HG02973 (cell line): Measurements from ENCODE around the gene MAB21L3.

Experiments
- ATAC-seq: cut with Tn5 transposase; IDR thresholded peaks from one replicate; pipeline ENCODE4 v1.9.1; 2021; ENCODE audit warnings: moderate library complexity; ENCODE audit not compliant: unreplicated experiment

MAB21L3 gene

DNA sequence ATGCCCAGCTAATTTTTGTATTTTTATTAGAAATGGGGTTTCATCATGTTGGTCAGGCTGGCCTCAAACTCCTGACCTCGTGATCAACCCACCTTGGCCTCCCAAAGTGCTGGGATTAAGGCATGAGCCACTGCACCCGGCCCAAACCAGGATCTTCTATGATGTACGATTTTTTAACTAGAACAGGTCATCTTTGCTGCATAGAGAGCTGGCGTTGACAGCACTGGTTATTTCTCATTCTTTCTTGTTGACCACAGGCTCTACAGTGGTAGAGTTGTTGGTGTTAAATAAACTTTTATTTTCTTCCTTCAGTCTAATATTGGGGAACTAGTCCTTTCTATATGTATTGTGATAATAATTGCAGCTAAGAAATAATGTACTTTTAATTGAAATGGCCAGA, 3.8 kb upstream of the MAB21L3 start:
- ATAC-seq, result no peak

- no peak for ATAC-seq
Measured at GRCh38 chr1:116111524-116112021, 374 bp downstream of the MAB21L3 start.

DNA sequence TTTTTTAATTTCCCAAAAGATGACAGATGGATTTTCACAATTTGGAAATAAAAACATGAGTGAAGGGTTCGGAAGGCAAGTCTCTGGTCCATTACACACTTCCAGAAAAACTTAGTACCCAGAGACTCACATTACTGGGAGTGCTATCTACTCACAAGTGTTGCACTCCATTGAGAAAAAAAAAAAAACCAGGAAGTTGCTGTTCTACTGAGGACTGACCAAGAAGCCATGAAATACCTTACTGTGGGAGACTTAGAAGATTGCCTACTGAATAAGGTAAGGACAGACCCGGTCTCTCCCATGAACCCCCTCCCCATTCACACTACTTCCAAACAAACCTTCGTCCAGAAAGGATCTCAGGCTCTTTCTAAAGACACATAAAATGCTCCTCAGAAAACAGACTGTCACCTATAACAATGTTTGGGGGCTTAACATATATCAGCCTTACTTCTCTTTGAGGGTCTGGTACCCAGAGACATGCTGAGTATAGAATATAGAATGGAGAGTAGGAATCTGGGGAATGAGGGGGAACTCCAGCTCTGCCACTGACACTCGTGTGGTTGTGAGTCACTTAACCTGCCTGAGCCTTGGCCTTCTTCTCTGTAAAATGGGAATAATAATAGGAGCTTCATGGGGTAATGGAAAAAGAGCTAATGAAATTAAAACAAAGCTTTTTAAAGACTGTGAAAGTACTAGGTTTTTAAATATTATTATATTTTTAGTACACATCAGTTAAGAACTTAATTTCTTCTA, 1.4 kb downstream of the MAB21L3 start:
- ATAC-seq, result no peak

DNA sequence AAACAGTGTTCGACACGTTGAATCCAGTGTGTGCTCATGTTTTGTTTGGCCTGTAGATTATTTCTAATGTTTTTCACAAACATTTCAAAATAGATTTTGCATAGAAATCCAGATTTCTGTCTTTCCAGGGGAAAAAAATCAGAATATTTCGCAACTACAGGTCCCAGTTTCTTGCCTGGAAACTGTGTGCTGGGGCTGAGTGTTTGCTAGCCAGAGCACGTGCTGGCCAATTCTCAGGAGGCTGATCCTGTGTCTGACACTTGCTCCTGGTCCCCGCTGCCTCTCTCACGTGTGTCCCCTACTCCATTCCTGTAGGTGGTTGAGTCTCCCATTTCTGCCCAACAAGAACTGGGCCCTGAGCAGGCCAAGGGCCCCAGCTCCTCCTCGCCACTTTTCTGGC, 2.4 kb downstream of the MAB21L3 start:
- ATAC-seq, result no peak

- ATAC-seq, result no peak
Measured at GRCh38 chr1:116115476-116116439, 4.6 kb downstream of the MAB21L3 start.

DNA sequence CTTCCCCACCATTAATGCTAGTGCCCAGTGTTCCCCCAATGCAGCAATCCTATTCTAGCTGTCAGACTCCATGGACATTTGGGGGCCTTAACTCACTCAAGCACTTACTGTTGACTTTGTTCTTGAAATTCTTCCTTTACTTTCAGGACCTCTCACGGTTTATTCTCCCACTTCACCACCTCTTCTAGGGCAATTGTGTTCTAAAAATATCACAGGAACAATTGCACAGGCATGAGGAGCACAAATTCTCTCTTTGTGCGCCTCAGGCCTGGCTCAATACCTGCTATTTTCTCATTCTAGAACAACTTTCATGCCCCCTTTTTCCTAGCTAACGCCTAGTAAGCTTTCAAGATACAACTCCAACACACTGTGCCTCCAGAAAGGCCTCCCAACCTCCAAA, 7.3 kb downstream of the MAB21L3 start:
- no peak for ATAC-seq

GRCh38 chr1:116119876-116120275, 8.7 kb downstream of the MAB21L3 start:
- ATAC-seq, result no peak

DNA sequence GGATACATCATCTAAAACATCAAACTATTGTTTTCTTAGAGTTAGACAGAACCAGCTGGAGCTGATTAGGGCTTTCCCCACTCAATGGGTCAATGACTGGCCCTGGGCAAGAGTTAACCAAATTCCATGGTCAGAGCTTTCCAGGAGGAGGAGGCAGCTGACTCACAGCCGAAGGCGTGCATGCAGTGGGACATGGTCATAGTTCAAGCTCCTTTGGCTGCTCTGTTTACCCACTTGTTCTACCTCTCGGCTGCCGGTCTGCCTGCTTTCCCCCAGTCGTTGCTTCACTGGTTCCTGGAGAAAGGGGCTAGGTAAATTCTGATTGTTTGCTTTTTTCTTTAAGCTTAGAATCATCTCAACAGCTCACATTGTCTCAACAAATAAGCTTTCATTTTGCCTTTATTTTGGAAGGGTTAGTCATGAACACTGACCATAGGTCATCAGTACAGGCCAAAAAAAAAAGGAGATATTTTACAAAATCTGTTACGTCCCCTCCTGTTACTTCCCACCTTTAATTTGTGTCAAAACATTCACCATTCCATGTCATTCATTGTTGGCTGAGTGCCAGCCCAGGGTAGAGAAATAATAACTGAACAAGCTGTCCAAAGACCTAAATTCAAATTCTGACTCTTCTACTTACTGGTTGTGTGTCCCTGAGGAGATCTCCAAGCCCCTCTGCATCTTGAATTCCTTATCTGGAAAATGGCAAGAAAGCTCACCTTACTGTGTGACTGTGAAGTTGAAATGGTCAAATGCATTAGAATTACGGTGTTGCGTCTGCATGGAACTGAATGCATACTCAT, 12.0 kb downstream of the MAB21L3 start:
- ATAC-seq, result no peak

DNA sequence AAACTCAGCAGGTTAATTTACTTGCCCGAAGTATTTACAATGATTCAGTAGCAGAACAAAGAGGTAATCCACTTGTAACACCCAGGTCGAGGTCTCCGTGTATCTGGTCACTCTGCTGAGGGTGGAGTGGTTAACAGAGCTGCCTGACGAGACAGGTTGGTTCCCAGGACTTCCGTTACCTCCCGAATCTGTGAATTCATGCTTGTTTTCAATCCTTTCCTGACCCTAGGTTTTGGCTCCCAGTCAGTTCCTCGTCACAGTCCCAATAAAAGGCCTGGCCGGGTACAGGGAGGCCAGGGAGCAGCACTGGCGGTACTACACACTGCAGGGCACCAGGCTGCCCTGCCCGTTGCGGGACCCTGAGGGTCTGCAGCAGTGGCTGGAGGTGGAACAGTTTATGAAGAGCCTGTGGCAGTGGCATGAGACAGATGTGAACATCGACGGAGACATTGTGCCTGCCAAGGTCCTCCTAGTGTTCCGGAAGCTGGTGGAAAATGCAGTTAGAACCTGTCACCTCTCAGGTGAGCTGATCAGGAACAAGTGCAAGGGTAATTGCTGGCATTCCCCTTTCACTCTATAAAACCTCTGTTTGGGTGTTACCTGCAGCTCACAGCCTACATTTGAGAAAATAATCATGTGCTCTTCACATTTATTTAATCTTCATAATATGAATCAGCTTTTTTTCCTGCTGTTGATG, 12.8 kb downstream of the MAB21L3 start:
- no peak for ATAC-seq

- ATAC-seq, result no peak
Measured at GRCh38 chr1:116125758-116126157, 14.6 kb downstream of the MAB21L3 start.

- ATAC-seq, result no peak
Measured at GRCh38 chr1:116126281-116126680, 15.1 kb downstream of the MAB21L3 start.

DNA sequence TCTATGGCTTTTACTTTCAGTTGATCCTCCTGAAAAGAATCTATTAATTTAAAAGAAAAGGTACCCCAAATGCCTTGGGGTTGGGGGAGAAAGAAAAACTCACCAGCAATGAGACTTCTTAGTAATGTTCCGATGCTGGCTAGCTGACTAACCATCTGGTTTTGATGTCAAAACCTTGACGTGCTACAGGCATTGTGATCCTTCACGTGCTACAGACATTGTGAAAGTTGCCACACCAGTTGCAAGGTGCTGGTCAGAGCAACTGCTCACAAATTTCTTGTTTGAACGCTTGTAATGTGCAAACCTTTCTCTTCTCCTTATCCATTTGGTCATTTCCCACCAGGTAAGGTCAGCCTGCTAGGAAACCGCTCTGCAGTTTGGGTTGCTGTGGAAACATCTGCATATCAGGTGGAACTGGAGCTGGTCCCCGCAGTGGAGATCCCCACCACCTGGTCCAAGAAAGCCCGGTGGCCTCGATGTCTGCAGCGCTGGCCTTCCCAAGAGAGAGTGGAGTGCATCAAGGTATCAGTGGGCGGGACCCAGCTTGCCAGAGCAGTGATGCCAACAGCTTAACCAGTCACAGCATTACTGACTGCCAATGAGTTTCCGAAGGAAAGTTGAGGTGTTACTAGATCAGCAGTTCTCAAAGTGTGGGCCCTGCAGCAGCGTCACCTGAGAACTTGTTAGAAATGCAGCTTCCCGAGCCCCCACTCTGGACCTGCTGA, 16.1 kb downstream of the MAB21L3 start:
- no peak for ATAC-seq

DNA sequence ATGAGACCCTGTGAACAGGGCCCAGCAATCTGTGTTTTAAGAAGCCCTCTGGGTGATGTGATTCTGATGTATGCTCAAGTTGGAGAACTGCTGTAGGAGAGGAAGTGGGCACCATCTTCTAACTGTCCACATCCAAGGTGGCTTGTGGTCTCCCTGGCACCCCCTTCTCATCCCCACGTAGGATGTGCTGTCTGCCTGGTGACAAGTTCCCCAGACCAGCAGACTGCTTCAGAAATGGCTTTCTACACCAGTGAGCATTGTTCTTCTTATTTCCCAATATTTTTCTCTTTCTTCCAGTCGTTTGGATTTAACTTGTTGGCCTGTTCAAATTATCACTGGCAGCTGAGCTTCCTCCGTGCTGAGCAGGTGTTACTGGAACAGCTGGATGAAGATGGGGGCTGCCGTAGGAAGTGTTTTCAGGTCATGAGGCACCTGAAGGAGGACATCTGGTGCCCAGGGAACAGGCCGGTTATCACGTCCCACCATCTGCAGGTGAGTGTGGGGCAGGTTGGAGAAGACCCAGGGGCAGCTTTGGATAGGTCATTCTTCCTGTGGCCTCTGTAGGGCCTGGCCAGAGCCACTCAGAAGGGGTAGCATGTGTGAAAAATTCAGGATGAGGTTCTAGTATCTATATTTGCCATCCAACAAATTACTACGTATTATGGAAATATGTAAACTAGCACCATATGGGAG, 16.8 kb downstream of the MAB21L3 start:
- no peak for ATAC-seq

DNA sequence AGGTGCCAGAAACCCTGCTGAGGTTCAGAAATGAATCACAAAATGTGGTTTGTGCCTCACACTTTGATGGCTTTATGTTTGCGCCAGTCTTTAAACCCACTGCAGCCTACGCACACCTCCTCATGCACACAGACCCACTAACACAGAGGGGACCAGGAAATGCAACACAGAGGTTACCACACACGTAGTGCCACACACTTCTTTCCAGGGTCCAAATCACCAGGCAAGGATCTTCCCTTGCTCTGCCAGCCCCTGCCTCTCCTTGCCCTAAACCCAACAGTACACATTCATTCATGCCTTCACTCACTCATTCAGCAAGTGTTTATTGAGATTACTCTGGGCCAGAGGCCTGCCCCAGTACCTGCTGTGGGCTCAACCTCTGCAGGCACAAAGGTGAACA, 17.5 kb downstream of the MAB21L3 start:
- no peak for ATAC-seq

DNA sequence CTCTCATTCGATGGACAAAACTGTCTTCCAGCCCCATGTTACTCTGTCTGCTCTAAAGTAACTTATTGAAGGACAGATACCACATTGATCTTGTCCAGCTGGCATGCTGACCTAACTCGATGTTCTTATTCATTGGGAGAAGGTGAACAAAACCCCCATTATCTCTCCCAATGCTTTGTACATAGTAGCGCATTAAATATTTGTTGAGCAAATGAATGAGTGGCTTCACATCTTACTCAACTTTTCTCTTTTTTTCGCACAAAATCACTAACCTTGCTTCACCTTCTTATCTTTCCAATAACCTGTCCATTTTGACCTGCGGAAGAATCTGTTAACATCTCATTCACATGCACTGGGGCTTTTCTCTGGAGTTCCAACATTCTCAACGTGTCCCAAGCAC, 18.3 kb downstream of the MAB21L3 start:
- no peak for ATAC-seq

DNA sequence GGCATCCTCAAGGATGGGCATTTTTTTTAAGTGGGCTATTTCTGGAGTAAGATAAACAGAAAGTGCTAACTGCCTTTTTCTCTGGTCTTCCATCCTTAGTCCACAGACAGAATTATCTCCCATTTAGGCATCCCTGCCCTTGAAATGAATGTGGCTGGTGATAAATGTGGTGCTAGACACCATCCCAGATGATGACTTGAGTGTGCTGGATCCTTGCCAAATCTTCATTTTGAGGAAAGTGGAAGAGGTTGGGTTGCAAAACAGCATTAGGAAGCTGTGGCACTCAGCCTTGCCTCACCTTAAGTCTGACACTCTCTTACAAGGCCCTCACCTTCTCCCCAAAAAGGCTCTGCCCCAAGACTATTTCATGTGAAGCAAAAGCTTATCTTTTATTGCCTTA, 19.2 kb downstream of the MAB21L3 start:
- no peak for ATAC-seq

DNA sequence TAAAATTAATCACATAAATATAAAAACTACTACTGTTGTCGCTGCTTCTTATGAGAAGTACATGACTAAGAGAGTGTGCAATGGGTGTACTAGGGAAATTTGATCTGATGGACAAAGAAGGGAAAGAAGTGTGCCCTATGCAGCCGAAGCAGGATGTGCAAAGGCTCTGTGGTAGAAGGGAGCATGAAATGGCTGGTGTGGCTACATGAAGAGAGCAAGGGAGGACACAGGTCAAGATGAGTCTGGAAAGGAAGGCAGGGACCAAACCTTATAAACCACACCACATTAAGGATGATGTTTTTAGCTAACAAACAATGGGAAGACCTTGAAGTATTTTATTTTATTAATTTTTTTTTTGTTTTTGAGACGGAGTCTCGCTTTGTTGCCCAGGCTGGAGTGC, 20.0 kb downstream of the MAB21L3 start:
- no peak for ATAC-seq

DNA sequence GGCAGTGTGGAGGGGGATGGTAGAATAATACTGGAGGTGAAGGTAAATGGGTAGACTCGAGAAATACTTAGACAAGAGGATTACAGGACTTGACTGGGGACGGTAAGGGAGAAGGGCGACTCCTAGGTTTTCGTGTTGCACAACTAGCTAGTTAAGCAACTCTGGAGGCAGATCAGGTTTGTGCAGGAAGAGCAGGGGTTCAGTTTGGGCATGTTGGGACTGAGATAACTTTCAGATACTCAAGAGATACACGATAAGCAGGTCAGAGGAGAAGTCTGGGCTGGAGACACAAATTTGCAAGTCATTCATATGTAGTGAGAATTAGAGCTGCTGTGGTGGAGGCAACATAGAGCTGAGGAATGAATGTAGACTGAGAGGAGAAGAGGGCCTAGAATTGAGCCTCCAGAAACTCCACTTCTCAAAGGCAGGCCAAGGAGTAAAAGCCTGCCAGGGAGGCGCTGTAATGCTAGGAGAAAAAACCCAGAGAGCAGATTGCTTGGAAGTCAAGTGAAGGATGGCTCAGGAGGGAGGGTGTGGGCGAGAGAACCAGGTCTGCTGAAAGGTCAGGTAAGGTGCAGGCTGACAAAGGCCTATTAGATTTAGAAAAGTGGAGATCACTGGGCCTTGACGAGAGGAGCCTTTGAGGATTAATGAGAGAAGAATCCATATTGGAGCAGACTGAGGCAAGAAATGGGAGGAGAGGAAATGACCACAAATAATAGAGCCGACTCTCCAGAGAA, 20.8 kb downstream of the MAB21L3 start:
- no peak for ATAC-seq
